HG03575 (cell line): ENCODE measurements around the gene LTBP1.
A peak's percentile ranks its signal among the peaks of the same experiment; 100 is the strongest.
"Not testable (repeated sequence)": the region's sequence is repeated elsewhere in the genome, so short reads cannot be mapped to it uniquely, and the experiment has no call there.

ENCODE experiments used
- ATAC-seq: cut with Tn5 transposase; IDR thresholded peaks from one replicate; pipeline ENCODE4 v1.9.1; 2021; ENCODE audit not compliant: unreplicated experiment, insufficient number of reproducible peaks, low FRiP score; ENCODE audit errors: extremely low read depth

The LTBP1 gene

GRCh38 chr2:33436083-33436482 lies 489.3 kb downstream of the LTBP1 start:
- no peak for ATAC-seq

- no peak for ATAC-seq
Observed at GRCh38 chr2:33437297-33437696, 490.5 kb downstream of the LTBP1 start.

GRCh38 chr2:33437815-33438214 lies 491.1 kb downstream of the LTBP1 start:
- no peak for ATAC-seq

GRCh38 chr2:33441235-33441810 lies 494.6 kb downstream of the LTBP1 start:
- ATAC-seq, result peak; percentile 58

- not testable (repeated sequence) for ATAC-seq
Observed at GRCh38 chr2:33442052-33442451, 495.3 kb downstream of the LTBP1 start.

- ATAC-seq, result no peak
Observed at GRCh38 chr2:33442528-33443079, 495.9 kb downstream of the LTBP1 start.

- no peak for ATAC-seq
Observed at GRCh38 chr2:33443274-33443829, 496.6 kb downstream of the LTBP1 start.

- no peak for ATAC-seq
Observed at GRCh38 chr2:33444967-33445366, 498.2 kb downstream of the LTBP1 start.

- ATAC-seq, result no peak
Observed at GRCh38 chr2:33448220-33448899, 501.6 kb downstream of the LTBP1 start.
